GM21447 (cell line): ENCODE measurements around the gene ADGRL3.
"Not testable (repeated sequence)": the region's sequence is repeated elsewhere in the genome, so short reads cannot be mapped to it uniquely, and the experiment has no call there.

Source experiments
- ATAC-seq: cut with Tn5 transposase; IDR thresholded peaks from one replicate; pipeline ENCODE4 v1.9.1; 2021; ENCODE audit not compliant: unreplicated experiment

Gene ADGRL3

GRCh38 chr4:61716426-61716825, 516.3 kb downstream of the ADGRL3 start:
- no peak for ATAC-seq

- ATAC-seq: no peak
These were observed 523.4 kb downstream of the ADGRL3 start for GRCh38 chr4:61723492-61723891.

- no peak for ATAC-seq
These were observed 527.2 kb downstream of the ADGRL3 start for GRCh38 chr4:61727286-61727685.

GRCh38 chr4:61734409-61734808, 534.3 kb downstream of the ADGRL3 start:
- ATAC-seq: no peak

- no peak for ATAC-seq
These were observed 539.8 kb downstream of the ADGRL3 start for GRCh38 chr4:61739887-61740286.

GRCh38 chr4:61740886-61741285, 540.8 kb downstream of the ADGRL3 start:
- no peak for ATAC-seq

- ATAC-seq: no peak
These were observed 541.4 kb downstream of the ADGRL3 start for GRCh38 chr4:61741327-61742096.

- ATAC-seq: no peak
These were observed 550.7 kb downstream of the ADGRL3 start for GRCh38 chr4:61750810-61751209.

GRCh38 chr4:61752617-61753016, 552.5 kb downstream of the ADGRL3 start:
- ATAC-seq: no peak

GRCh38 chr4:61753739-61754138, 553.6 kb downstream of the ADGRL3 start:
- no peak for ATAC-seq

GRCh38 chr4:61756937-61757336, 556.8 kb downstream of the ADGRL3 start:
- ATAC-seq: not testable (repeated sequence)

GRCh38 chr4:61757983-61758382, 557.9 kb downstream of the ADGRL3 start:
- ATAC-seq: not testable (repeated sequence)

GRCh38 chr4:61758596-61758995, 558.5 kb downstream of the ADGRL3 start:
- ATAC-seq: not testable (repeated sequence)

- ATAC-seq: not testable (repeated sequence)
These were observed 559.1 kb downstream of the ADGRL3 start for GRCh38 chr4:61759245-61759644.

- ATAC-seq: not testable (repeated sequence)
These were observed 559.8 kb downstream of the ADGRL3 start for GRCh38 chr4:61759885-61760284.

- no peak for ATAC-seq
These were observed 560.7 kb downstream of the ADGRL3 start for GRCh38 chr4:61760820-61761219.

- no peak for ATAC-seq
These were observed 562.8 kb downstream of the ADGRL3 start for GRCh38 chr4:61762722-61763627.

- ATAC-seq: no peak
These were observed 563.6 kb downstream of the ADGRL3 start for GRCh38 chr4:61763682-61764081.

- ATAC-seq: not testable (repeated sequence)
These were observed 564.0 kb downstream of the ADGRL3 start for GRCh38 chr4:61764090-61764489.

GRCh38 chr4:61769444-61770167, 569.5 kb downstream of the ADGRL3 start:
- not testable (repeated sequence) for ATAC-seq

- ATAC-seq: no peak
These were observed 570.3 kb downstream of the ADGRL3 start for GRCh38 chr4:61770456-61770855.
